HepG2 (cell line): ENCODE measurements around the gene DNAJC30. TPM values are rescaled to one million over a fixed set of nuclear protein-coding genes. Genes with fewer than 3 reads are reported as not detected.

Experiments
- ATAC-seq: fragments of 200-7000 bp; cut with Tn5 transposase; 3 replicates; pipeline ENCODE4 v1.9.1; 2020; ENCODE audit warnings: mild to moderate bottlenecking, moderate library complexity
- BruUV-seq: library from RNA; stranded (reverse); fragments of 400-500 nt; replicated peaks from 2 replicates; lab custom pipeline; 2021; lab: Mats Ljungman, UMichigan
- CTCF ChIA-PET: fragments of 300-600 bp; formaldehyde crosslinking; extraction: SDS; loops from one replicate; lab custom pipeline; 2021; ENCODE audit warnings: low total read pairs, inconsistent platforms, low intra/inter-chr PET ratio; lab: Yijun Ruan, JAX
- POLR2A ChIA-PET: fragments of 350-600 bp; sonication (Branson Sonifier 250); formaldehyde crosslinking; loops from one replicate; lab custom pipeline; 2020; ENCODE audit warnings: antibody characterized with exemption, inconsistent platforms; lab: Yijun Ruan, JAX
- DNase-seq: peaks from one replicate; pipeline ENCODE4 v3.0.0-alpha.2; 2015; ENCODE audit warnings: low spot score
- FAIRE-seq: peaks from 3 replicates; lab custom pipeline; 2011; peaks lifted over from hg19 to GRCh38; lab: Jason Lieb, UNC
- H2AFZ ChIP-seq: one replicate; pipeline ENCODE4 v1.6.1; 2011; ENCODE audit warnings: low read length, inconsistent platforms
- H3K27ac ChIP-seq: fragments of 300-600 bp; 3 replicates; pipeline ENCODE4 v1.8.0; 2011; ENCODE audit warnings: mixed run types, mild to moderate bottlenecking, mixed read lengths, low read length, inconsistent platforms; ENCODE audit not compliant: insufficient read depth; ENCODE audit errors: extremely low read length
- H3K27me3 ChIP-seq, 2 experiments: fragments of 200-600 bp in 1 of 2; 2 replicates in 1 of 2; 3 replicates in 1 of 2; pipeline versions ENCODE4 v1.6.0 to v1.8.0; 2011; ENCODE audit warnings: low read length in 2 of 2, mild to moderate bottlenecking in 2 of 2, moderate library complexity in 2 of 2, inconsistent platforms in 1 of 2; ENCODE audit not compliant: insufficient read depth in 2 of 2, control insufficient read depth in 1 of 2
- H3K36me3 ChIP-seq, 2 experiments: fragments of 200-600 bp in 1 of 2; replicated peaks in 1 of 2; 2 replicates in 1 of 2; 3 replicates in 1 of 2; pipeline versions ENCODE4 v1.5.1 to v1.8.0; 2011; ENCODE audit warnings: low read length in 2 of 2, inconsistent platforms in 1 of 2; ENCODE audit not compliant: insufficient read depth in 2 of 2, control insufficient read depth in 1 of 2
- H3K4me1 ChIP-seq: 2 replicates; pipeline ENCODE4 v1.5.1; 2012; ENCODE audit warnings: low read length, inconsistent platforms; ENCODE audit not compliant: insufficient read depth
- H3K4me2 ChIP-seq: 2 replicates; pipeline ENCODE4 v1.6.0; 2011; ENCODE audit warnings: low read depth, low read length, inconsistent platforms
- H3K4me3 ChIP-seq, 3 experiments: fragments of 200-600 bp in 1 of 3; sonication (generic), shearing (Covaris generic) in 1 of 3; replicated peaks in 1 of 3; 2 replicates each; pipeline ENCODE4 v1.5.1; 2011 to 2016; ENCODE audit warnings: low read length in 3 of 3, inconsistent platforms in 2 of 3, low read depth in 2 of 3, mild to moderate bottlenecking in 2 of 3, control low read depth in 1 of 3, mixed read lengths in 1 of 3; ENCODE audit not compliant: insufficient read depth in 1 of 3
- H3K79me2 ChIP-seq: one replicate; pipeline ENCODE4 v1.6.1; 2011; ENCODE audit warnings: low read length, inconsistent platforms; ENCODE audit not compliant: insufficient read depth
- H3K9ac ChIP-seq: 2 replicates; pipeline ENCODE4 v1.6.0; 2011; ENCODE audit warnings: mild to moderate bottlenecking, low read depth, low read length, inconsistent platforms; ENCODE audit not compliant: insufficient read depth
- H3K9me3 ChIP-seq: 2 replicates; pipeline ENCODE4 v1.5.1; 2012; ENCODE audit warnings: mild to moderate bottlenecking, low read length
- H4K20me1 ChIP-seq: 2 replicates; pipeline ENCODE4 v1.6.0; 2011; ENCODE audit warnings: inconsistent platforms, mild to moderate bottlenecking, low read length, moderate library complexity; ENCODE audit not compliant: insufficient read depth
- HDAC6 ChIP-seq: fragments of 200-600 bp; sonication (generic); IDR thresholded peaks from 2 replicates; pipeline ENCODE4 v1.7.0; 2017; ENCODE audit warnings: mild to moderate bottlenecking, antibody characterized with exemption, low read length, low read depth
- HNF4A ChIP-seq: sonication (generic); formaldehyde crosslinking; IDR thresholded peaks from 2 replicates; pipeline ENCODE4 v1.4.0; 2020; ENCODE audit warnings: missing genetic modification reagents
- ISL2 ChIP-seq: sonication (generic); formaldehyde crosslinking; IDR thresholded peaks from 2 replicates; pipeline ENCODE4 v1.5.0; 2020; ENCODE audit warnings: missing genetic modification reagents
- MTF2 ChIP-seq: sonication (generic); formaldehyde crosslinking; IDR thresholded peaks from 2 replicates; pipeline ENCODE4 v1.5.0; 2020; ENCODE audit warnings: missing genetic modification reagents, borderline replicate concordance
- NCOA5 ChIP-seq: sonication (generic); formaldehyde crosslinking; IDR thresholded peaks from 2 replicates; pipeline ENCODE4 v1.4.0; 2020; ENCODE audit warnings: missing genetic modification reagents
- RBM22 ChIP-seq: fragments of 200-400 bp; formaldehyde crosslinking; optimal IDR thresholded peaks from 2 replicates; pipeline ENCODE3; 2017; ENCODE audit warnings: mild to moderate bottlenecking, low read length, moderate library complexity
- SNAPC5 ChIP-seq: sonication (generic); formaldehyde crosslinking; IDR thresholded peaks from 2 replicates; pipeline ENCODE4 v1.8.1; 2023; ENCODE audit warnings: mild to moderate bottlenecking, missing genetic modification reagents, borderline replicate concordance
- TBL1XR1 ChIP-seq: fragments of 150-350 bp; IDR thresholded peaks from 2 replicates; pipeline ENCODE4 v1.6.1; 2014; ENCODE audit warnings: borderline replicate concordance, low read length; ENCODE audit not compliant: partially characterized antibody
- WGBS: methylation state at CpG from one replicate; pipeline ENCODE4 v1.1.6; 2017; ENCODE audit warnings: low lambda C conversion rate; 5-methylcytosine and 5-hydroxymethylcytosine counted together
- in situ Hi-C: cut with HindIII; loops from 2 replicates; pipeline ENCODE4 v1.10.0; 2017; ENCODE audit warnings: low pct_unique_long_range_greater_than_20kb; ENCODE audit not compliant: extremely low pct_ligation_motif_present
- intact Hi-C: fragments of 100-400 bp; cut with micrococcal nuclease; formaldehyde crosslinking; loops from one replicate; pipeline ENCODE4 v1.10.0; 2022; ENCODE audit not compliant: unreplicated experiment
- polyA plus RNA-seq, 8 experiments: library from polyadenylated mRNA; depleted of rRNA in 3 of 8; stranded (reverse) in 7 of 8; unstranded in 1 of 8; fragments of >200 nt; fragmentation: Illumina TruSeq in 4 of 8; extraction: Trizol in 4 of 8; gene quantifications; 2 replicates each; pipeline versions ENCODE4 v1.2.1 to v1.2.3, GENCODE V29; 2011 to 2016; ENCODE audit warnings: low read depth in 4 of 8, missing spikeins in 1 of 8, mixed read lengths in 1 of 8; ENCODE audit not compliant: insufficient read depth in 1 of 8
- total RNA-seq, 5 experiments: library from RNA; depleted of rRNA; stranded (reverse); fragments of >200 nt; fragmentation: Illumina TruSeq; extraction: Trizol; gene quantifications; 2 replicates each; pipeline ENCODE4 v1.2.3, GENCODE V29; 2016; ENCODE audit warnings: low read depth in 1 of 5

The DNAJC30 gene
- total and polyA plus RNA-seq, 2 of the 13 experiments (the other 11 are each of a cell fraction or from before 2014, with no cell fraction given), result 3.3 to 3.8 TPM

DNA sequence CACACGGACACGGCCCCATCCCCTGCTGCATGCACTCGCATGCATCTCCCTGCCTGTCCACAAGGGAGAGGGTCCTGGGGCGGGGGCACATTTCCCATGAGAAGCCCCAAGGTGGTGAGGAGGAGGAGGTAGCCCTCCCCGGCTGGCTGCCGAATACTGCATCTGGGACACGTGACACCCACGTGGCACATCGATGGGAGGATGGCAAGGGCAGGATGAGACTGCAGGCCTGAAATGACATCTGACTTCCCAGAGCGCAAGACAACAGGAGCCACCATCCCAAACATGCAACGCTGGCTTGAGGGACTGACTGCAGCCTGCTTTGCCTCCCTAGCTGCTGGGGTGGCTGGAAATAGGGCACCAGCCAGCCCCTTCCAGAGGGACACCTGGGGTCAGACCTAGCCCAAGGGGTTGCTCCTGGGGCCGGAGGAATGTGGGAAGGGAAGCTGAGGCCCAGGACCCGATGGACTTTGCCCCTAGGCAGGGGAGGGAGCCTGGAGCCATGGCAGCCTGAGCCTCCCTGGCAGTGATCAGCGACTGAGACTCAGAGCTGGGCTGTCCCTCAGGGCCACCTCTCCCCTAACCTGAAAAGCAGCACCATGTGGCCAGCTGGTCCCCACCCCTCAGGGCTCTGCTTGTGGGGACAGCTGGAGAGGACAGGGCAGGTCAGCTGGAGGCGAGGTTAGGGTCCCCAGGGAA lies 16.3 kb upstream of the DNAJC30 start (continued):
- no peak for TF ChIP-seq MTF2 (CRISPR knock-in tag)

DNA sequence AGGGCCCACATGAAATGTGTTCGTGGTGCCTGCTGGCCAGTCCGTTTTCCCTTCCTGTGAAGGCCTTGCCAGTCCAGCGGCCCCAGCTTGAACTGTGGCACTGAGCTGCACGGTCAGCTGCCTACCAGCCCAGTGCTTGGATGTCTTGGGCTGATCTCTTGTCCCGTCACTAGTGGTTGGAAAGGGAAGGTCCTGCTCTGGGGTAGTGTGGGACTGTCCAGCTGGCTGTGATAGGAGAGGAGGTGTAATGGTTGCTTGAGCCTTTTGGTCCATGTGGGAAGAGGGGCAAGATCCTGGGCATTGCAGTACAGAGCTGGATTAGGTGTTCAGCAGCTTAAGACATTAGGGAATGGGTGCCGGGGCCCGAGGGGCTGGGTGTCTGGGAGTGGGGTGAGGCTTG lies 15.2 kb upstream of the DNAJC30 start:
- Histone ChIP-seq H3K4me3 (no peak overlapping the region), H2AFZ (no peak overlapping the region), H4K20me1 (peaks cover 5% of the 10 kb centered on the region; the same call in 1 of the 2 replicates), H3K4me2 (no peak overlapping the region), H3K36me3 (peaks cover 20 to 56% of the 10 kb centered on the region in 2 experiments), H3K27ac (no peak overlapping the region), H3K79me2 (no peaks in the 10 kb centered on the region), H3K27me3 (no peaks in the 10 kb centered on the region), H3K4me1 (peaks cover 15% of the 10 kb centered on the region), H3K9ac (no peak overlapping the region), H3K9me3 (no peaks in the 10 kb centered on the region)
- in situ Hi-C loops, result no loop called here
- intact Hi-C loops, result no loop called here
- no TSS peak for BruUV-seq
- DNase-seq, result no peak
- no peak for ATAC-seq
- ChIA-PET CTCF (no interaction called here), POLR2A (interaction anchor here (1.4 to 1.8 kb wide), 2 partner anchors 17 to 76 kb away, joined by 7 to 8 read pairs; no protein-coding TSS in a partner anchor)
- TF ChIP-seq RBM22 (peak; percentile 59), ISL2 (no peak)
- FAIRE-seq, result no peak
- 90% methylated on average over 7 of the region's 7 CpGs for WGBS

DNA sequence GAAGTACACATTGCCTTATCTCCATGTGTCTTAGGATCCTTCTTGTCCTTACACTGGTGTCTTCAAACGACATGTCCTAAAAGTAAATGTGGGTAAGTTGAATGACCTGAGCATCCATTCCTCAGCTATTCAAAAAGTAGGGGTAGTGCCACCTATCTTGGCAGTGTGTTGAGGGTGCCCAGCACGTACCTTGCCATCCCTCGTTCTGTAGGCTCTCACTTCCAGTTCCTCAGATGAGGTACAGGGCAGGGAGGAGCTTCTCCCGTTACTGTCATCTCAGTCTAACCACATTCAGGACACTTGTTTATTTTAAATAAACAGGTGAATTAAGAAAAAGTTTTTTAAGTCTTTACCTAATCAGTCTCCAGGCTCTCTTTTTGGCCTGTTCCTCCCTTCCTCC lies 13.1 kb upstream of the DNAJC30 start:
- DNase-seq (no peak), FAIRE-seq (no peak), ATAC-seq (no peak)
- in situ Hi-C loops, result no loop called here
- no peaks in the 10 kb centered on the region for H3K9me3 ChIP-seq
- ChIA-PET POLR2A (interaction anchor here (0.8 to 1.6 kb wide), 3 partner anchors 13 to 72 kb away, joined by 3 to 5 read pairs (median 3); partner anchors contain the start of genes BUD23, DNAJC30 and MLXIPL), CTCF (no interaction called here)
- H3K4me3 ChIP-seq, result no peak overlapping the region
- H3K27me3 ChIP-seq, result no peaks in the 10 kb centered on the region
- no peak overlapping the region for H3K27ac ChIP-seq
- H2AFZ ChIP-seq, result no peak overlapping the region
- no peaks in the 10 kb centered on the region for H4K20me1 ChIP-seq
- H3K4me1 ChIP-seq, result peaks cover 15% of the 10 kb centered on the region
- no peaks in the 10 kb centered on the region for H3K79me2 ChIP-seq
- H3K4me2 ChIP-seq, result no peak overlapping the region
- TF ChIP-seq NCOA5, result no peak
- no peak for TF ChIP-seq SNAPC5 (CRISPR knock-in tag)
- TF ChIP-seq TBL1XR1, result no peak
- TF ChIP-seq HDAC6, result no peak
- TF ChIP-seq HNF4A (CRISPR knock-in tag), result no peak
- 97% methylated on average over 4 of the region's 4 CpGs for WGBS
- peaks cover 22 to 75% of the 10 kb centered on the region in 2 experiments for H3K36me3 ChIP-seq
- no TSS peak for BruUV-seq
- no peak overlapping the region for H3K9ac ChIP-seq
- intact Hi-C loops, result no loop called here
